ENCODE results near the gene CCDC97.

DNA sequence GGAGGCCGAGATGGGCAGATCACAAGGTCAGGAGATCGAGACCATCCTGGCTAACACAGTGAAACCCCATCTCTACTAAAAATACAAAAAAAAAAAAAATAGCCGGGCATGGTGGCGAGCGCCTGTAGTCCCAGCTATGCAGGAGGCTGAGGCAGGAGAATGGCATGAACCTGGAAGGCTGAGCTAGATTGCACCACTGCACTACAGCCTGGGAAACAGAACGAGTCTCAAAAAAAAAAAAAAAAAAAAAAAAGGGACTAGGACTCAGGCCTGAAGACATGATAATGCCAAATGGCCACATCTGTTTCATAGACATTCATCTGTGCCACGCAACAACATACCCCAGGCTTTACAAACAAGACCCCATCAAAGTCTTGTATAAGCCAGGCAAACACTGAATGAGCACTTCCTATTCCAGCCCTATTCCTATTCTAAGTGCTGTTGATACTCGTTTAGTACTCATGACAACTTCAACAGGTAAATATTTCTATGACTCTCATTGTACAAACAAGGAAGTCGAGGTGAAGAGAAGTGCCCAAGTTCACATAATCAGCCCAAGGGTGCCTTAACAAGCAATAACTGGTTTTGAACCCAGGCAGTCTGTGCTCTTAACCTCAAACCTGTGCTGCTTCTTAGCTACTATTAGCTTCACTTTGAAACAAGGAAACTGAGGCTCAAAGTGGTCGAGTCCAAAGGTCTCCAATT is 52.3 kb downstream of the CCDC97 start:
- TF ChIP-seq FOXP2 (optimal IDR thresholded peaks at IDR 0.05; ENCODE audit: control extremely low read depth, extremely low read length, insufficient read depth) = no peak
- no peak for TF ChIP-seq POLR2AphosphoS5 (IDR thresholded peaks at IDR 0.05; ENCODE audit: borderline replicate concordance, low read depth, low read length)

Data from SK-N-MC (cell line).